Suppressor macrophage treated with lipopolysaccharide for 4 hours (primary cell): ENCODE measurements around the gene SPEF2.
A peak's percentile ranks its signal among the peaks of the same experiment; 100 is the strongest.

Experiments used
- DNase-seq: peaks from one replicate; pipeline ENCODE4 v3.0.0-alpha.2; 2020

SPEF2 gene

GRCh38 chr5:35785601-35786085 is 168.0 kb downstream of the SPEF2 start:
- peak; percentile 94 for DNase-seq

- no peak for DNase-seq
Observed at GRCh38 chr5:35788724-35789123, 171.1 kb downstream of the SPEF2 start.

DNA sequence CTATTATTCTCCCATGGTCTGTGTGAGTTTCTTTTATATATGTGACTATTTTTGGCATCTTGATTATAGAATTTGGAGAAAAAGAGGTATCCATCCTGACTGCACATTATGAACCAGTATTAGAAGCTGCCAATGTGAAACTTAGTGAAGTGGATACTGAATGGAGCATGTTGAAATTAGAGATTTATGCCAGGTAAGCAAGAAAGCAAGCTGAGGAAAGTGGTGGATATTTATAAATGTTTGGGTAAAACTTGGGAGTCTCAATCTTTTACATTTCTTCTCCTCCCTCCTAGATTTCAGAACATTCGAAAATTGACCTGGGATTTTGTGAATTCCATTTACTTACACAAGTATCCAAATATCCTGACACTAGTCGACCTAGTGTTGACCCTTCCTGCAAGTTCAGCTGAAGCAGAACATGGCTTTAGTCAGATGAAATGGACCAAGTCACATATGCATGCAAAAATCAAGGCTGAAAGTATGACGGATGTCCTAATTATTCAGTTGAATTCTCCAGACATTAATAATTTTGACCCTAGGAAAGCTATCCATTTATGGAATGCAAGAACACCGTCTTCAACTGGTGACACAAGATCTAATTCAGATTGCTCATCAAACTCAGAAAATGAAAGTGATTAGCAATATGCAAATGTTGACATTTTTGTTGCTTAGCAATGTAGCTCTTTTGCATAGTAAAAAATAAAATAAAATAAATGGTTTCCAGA is 172.2 kb downstream of the SPEF2 start:
- peak; percentile 18 for DNase-seq

- no peak for DNase-seq
Observed at GRCh38 chr5:35790457-35790822, 172.8 kb downstream of the SPEF2 start.

DNA sequence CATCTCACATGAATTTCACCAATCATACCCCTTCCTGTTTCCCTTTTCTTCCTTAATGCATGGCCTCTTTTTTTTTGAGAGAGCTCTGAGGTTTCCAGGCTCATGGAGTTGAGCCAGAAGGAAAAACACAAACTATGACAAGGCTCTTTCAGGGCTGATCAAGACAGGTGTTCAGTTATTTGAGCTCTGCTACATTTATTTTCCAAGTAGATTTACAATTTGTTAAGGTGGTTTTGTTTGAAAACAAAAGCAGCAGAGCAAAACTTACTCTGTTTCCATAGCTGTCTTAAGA is 176.6 kb downstream of the SPEF2 start:
- DNase-seq = no peak

- DNase-seq = no peak
Observed at GRCh38 chr5:35794684-35795375, 177.2 kb downstream of the SPEF2 start.

GRCh38 chr5:35799181-35799580 is 181.5 kb downstream of the SPEF2 start:
- no peak for DNase-seq

DNA sequence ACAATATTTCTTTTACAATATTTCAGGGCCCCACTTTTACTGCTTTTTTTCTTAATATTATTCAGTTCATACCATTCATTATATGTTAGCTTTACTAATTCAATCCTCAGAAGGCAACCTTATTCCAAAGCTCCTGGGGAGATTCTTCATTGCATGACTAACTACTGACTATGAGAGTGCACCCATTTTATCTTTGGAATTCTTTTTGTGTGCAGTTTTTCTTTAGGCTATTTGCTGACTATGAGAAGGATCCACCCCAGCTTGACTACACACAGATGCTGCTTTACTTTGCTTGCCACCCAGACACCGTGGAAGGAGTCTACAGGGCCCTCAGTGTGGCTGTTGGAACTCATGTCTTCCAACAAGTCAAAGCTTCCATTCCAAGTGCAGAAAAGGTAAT is 182.1 kb downstream of the SPEF2 start:
- no peak for DNase-seq

DNA sequence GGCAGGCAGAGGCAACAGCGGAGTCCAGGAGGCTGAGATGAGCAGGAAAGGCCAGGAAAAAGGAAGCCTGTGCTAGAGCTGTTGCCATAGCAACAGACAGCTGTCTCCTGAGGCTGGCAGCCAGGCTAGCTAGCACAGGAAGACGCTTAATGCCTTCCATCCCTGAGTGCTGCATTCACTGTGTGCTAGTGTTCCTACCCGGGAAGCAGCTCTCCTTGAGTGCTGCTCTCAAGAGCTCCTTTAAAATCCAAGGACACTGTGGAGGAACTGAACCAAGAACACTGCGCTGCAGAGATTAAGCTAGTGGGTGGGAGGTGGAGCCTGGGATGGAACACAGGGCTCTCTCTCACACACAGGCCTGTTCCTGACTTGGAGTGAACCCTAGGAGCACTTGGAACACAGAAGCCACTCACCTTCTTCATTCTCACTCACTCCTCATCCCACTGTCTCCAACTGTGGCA is 185.6 kb downstream of the SPEF2 start:
- peak; percentile 27 for DNase-seq

DNA sequence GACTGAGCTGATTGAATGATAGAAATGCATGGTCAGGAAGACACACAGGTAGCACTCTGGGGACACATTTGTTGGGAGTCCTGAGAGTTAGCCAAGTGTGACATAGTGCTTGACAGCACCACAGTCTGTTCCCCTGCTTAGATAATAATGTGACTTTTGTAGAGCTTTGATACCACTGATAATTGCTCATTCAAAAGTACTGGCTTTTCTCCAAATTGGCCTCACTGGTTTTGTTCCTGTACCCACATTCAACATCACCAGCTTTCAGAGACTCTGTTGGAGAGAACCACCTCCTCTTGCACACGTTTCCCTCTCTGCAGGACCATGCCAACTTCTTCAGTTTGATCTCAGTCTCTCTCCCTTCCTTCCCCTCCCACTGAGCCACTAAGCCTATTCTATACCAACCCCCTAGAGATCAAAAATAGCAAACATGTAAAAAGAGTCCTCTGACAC is 186.6 kb downstream of the SPEF2 start:
- no peak for DNase-seq

- no peak for DNase-seq
Observed at GRCh38 chr5:35804841-35805240, 187.2 kb downstream of the SPEF2 start.

DNA sequence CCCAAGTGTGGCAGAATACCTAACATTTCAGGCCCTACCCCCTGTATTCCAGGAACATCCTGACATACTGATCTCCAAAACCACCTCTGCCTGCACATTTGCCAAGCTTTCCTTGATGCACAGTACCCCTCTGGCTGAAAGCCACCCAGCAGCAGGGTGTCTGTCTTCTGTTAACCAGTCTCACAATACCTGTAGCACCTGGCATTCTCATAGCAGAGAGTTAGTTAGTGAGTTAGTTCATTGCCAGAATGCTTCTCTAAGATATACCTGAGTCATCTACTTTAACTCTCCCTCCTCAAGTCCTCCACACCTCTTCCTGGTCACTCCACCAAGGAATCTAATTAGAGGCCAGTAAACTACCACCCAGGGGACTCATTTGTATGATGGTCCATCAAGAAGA is 192.9 kb downstream of the SPEF2 start:
- no peak for DNase-seq

GRCh38 chr5:35811108-35811741 is 193.6 kb downstream of the SPEF2 start:
- DNase-seq = no peak

- peak; percentile 74 for DNase-seq
Observed at GRCh38 chr5:35813521-35813920, 195.9 kb downstream of the SPEF2 start.

- peak; percentile 51 for DNase-seq
Observed at GRCh38 chr5:35815089-35815936, 197.7 kb downstream of the SPEF2 start.

- DNase-seq = no peak
Observed at GRCh38 chr5:35816881-35817521, 199.3 kb downstream of the SPEF2 start.

DNA sequence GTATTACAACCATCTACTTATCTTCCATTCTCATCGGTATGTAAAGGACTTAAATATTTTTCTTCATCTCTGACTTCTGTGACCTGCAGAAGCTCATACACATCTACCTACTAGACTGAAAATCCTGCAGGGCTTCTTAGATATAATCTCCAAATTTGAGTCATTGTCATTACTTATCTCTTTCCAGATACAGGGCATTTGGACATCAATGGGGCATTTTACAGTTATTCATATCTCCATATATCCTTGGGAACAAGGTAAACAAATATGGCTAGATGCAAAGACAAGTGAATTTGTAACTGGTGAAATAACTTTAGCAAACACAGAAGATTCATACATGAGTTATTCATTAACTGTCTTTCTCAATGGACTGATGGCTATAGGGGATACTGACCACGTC is 201.4 kb downstream of the SPEF2 start:
- DNase-seq = no peak

DNA sequence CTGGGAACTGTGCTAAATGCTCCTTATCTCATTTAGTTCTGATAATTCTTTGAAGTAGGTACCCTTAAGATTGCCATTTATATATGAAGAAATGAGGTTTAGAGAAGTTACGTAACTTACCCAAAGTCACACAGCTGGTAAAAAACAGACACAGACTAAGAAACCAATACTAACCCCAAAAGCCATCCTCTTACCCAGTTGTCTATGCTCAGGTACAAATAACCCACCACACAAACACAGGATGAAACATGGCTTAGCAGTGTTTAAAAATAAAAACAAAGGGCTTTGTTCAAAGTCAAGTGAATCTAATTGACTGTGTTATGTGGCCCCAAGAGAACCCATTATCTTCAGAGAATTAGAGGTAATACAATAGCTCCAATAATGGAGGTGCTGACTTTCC is 202.0 kb downstream of the SPEF2 start:
- DNase-seq = no peak

DNA sequence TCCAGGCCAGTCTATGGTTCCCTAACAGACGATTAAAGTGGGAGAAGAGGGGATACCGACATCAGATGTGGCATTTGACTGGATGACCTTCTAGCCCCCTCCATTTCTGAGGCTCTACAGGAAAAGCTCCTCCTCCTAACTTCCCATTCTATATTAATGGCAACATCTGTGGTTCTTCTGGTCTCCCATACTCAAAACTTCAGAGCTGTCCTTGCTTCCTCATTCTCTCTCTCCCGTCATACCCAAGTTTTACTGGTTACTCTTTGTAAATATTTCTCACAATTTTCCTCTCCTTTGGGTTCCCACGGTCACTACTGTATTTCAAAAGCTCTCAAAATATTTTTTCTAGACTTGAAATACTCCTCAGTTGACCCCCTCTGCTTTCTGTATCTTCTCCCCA is 203.1 kb downstream of the SPEF2 start:
- peak; percentile 72 for DNase-seq

DNA sequence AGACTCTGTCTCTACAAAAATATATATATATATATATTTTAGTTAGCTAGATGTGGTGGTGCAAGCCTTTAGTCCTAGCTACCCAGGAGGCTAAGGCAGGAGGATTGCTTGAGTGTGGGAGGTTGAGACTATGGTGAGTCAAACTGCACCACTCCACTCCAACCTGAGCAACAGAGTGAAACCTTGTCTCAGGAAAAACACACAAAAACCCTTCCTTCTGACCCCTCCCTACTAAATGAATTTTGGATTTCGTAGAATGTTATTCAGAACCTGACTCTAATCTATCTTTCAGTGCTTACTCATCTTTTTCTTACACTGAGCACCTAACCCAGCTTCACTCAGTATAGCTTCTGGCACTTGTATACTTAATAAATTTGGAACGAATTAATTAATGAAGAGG is 203.8 kb downstream of the SPEF2 start:
- DNase-seq = no peak

DNA sequence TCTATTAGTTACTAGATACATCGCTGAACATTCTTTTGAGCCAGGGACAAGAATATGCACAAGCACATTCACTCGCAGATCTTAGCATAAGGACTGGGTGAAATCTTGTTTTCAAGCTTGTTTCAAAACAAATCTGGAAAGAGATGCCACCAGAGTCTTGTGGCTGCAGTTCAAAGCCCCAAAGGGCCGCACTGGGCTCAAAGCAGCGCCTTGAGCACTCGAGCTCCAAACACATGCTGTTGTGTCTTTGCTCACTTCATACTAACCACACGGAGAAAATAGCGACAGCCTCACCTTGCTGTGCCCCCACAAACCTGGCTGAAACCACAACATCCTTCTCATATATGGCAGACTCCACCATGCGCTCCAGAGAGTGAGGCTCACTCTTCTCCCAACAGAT is 204.8 kb downstream of the SPEF2 start:
- no peak for DNase-seq

- no peak for DNase-seq
Observed at GRCh38 chr5:35823347-35824098, 205.9 kb downstream of the SPEF2 start.
